GM06990 (cell line): ENCODE results near the gene ELANE.

Experiments used
- DNase-seq: peaks from one replicate; pipeline ENCODE4 v3.0.0-alpha.2; 2011; ENCODE audit not compliant: insufficient read length; ENCODE audit errors: extremely low read depth
- H3K27me3 ChIP-seq: replicated peaks from 2 replicates; pipeline ENCODE4 v1.6.0; 2011; ENCODE audit warnings: low read length; ENCODE audit not compliant: control insufficient read depth, insufficient read depth
- H3K36me3 ChIP-seq: 2 replicates; pipeline ENCODE4 v1.5.1; 2011; ENCODE audit warnings: low read length; ENCODE audit not compliant: control insufficient read depth, insufficient read depth
- H3K4me3 ChIP-seq: replicated peaks from 2 replicates; pipeline ENCODE4 v1.5.1; 2011; ENCODE audit warnings: low read depth, mild to moderate bottlenecking, control low read depth, low read length
- TF ChIP-seq, protein P1 (sequence below): IDR thresholded peaks from 2 replicates; pipeline ENCODE4 v1.5.1; 2011; ENCODE audit warnings: low read length, control low read depth, mild to moderate bottlenecking, inconsistent platforms; ENCODE audit not compliant: insufficient read depth, poor library complexity, severe bottlenecking

The ELANE gene

GRCh38 chr19:808423-808775 is 43.7 kb upstream of the ELANE start:
- Histone ChIP-seq H3K36me3 (peaks cover 51% of the 10 kb centered on the region), H3K4me3 (no peak overlapping the region), H3K27me3 (no peaks in the 10 kb centered on the region)
- DNase-seq = no peak
- TF ChIP-seq, protein P1, sequence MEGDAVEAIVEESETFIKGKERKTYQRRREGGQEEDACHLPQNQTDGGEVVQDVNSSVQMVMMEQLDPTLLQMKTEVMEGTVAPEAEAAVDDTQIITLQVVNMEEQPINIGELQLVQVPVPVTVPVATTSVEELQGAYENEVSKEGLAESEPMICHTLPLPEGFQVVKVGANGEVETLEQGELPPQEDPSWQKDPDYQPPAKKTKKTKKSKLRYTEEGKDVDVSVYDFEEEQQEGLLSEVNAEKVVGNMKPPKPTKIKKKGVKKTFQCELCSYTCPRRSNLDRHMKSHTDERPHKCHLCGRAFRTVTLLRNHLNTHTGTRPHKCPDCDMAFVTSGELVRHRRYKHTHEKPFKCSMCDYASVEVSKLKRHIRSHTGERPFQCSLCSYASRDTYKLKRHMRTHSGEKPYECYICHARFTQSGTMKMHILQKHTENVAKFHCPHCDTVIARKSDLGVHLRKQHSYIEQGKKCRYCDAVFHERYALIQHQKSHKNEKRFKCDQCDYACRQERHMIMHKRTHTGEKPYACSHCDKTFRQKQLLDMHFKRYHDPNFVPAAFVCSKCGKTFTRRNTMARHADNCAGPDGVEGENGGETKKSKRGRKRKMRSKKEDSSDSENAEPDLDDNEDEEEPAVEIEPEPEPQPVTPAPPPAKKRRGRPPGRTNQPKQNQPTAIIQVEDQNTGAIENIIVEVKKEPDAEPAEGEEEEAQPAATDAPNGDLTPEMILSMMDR = no peak

- TF ChIP-seq, protein P1 = no peak
- peaks cover 35% of the 10 kb centered on the region for H3K36me3 ChIP-seq
- H3K27me3 ChIP-seq = no peaks in the 10 kb centered on the region
- no peak overlapping the region for H3K4me3 ChIP-seq
- no peak for DNase-seq
Measured at GRCh38 chr19:810077-810855, 41.8 kb upstream of the ELANE start.

DNA sequence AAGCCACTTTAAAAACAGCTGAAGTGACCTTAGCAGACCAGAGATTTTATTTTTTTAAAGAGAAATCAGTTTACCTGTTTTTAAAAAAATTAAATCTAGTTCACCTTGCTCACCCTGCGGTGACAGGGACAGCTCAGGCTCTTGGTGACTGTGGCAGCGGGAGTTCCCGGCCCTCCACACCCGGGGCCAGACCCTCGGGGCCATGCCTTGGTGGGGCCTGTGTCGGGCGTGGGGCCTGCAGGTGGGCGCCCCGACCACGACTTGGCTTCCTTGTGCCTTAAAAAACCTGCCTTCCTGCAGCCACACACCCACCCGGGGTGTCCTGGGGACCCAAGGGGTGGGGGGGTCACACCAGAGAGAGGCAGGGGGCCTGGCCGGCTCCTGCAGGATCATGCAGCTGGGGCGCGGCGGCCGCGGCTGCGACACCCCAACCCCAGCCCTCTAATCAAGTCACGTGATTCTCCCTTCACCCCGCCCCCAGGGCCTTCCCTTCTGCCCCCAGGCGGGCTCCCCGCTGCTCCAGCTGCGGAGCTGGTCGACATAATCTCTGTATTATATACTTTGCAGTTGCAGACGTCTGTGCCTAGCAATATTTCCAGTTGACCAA is 41.1 kb upstream of the ELANE start:
- H3K36me3 ChIP-seq = peaks cover 31% of the 10 kb centered on the region

GRCh38 chr19:811506-812048 is 40.5 kb upstream of the ELANE start:
- TF ChIP-seq, protein P1 = no peak
- no peak for DNase-seq
- H3K27me3 ChIP-seq = no peaks in the 10 kb centered on the region
- H3K4me3 ChIP-seq = no peak overlapping the region
- peaks cover 29% of the 10 kb centered on the region for H3K36me3 ChIP-seq

More for the DNA sequence above, 41.1 kb upstream of the ELANE start:
- no peaks in the 10 kb centered on the region for H3K27me3 ChIP-seq
- no peak overlapping the region for H3K4me3 ChIP-seq
- DNase-seq = no peak
- TF ChIP-seq, protein P1 = no peak

- DNase-seq = no peak
- Histone ChIP-seq H3K27me3 (no peaks in the 10 kb centered on the region), H3K4me3 (no peak overlapping the region), H3K36me3 (peaks cover 22% of the 10 kb centered on the region)
- TF ChIP-seq, protein P1 = no peak
Measured at GRCh38 chr19:812049-812746, 39.9 kb upstream of the ELANE start.
